ENCODE results near the gene HLA-B.
"Not testable (repeated sequence)": the region's sequence is repeated elsewhere in the genome, so short reads cannot be mapped to it uniquely, and the experiment has no call there.

Gene HLA-B

DNA sequence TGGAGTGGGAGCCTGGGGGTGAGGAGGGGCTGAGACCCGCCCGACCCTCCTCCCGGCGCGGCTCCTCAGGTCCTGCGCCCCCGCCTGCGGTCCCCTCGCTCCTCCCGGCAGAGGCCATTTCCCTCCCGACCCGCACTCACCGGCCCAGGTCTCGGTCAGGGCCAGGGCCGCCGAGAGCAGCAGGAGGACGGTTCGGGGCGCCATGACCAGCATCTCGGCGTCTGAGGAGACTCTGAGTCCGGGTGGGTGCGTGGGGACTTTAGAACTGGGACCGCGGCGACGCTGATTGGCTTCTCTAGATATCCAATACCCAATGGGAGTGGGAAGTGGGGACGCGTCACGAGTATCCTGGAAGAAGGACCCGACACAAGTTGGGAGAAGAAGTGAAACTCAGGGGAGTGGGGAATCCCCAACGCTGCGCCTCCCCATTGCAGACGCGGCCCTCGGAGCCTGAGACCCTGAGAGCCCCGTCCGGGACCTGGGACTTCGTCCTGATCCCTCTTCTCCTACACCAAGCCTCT lies at the start of gene HLA-B:
Gene HLA-B (minus strand): TSS at position 234 of the 521 bp plus-strand sequence. CDS start 21 bp downstream, at position 213.
- Histone ChIP-seq H3K36me3 (ENCODE audit: control insufficient read depth in 5 of 5, insufficient read depth in 5 of 5, low read length in 5 of 5) (peaks cover 0 to 24% (median 24%) of the 10 kb centered on the region in 5 donors), H3K9ac (ENCODE audit: low read length in 5 of 5) (peak within 1 kb of the TSS; percentile 68 to 85 (median 74)), H3K9me3 (ENCODE audit: control insufficient read depth in 5 of 5, low read length in 5 of 5) (no peaks in the 10 kb centered on the region), H3K4me1 (ENCODE audit: control insufficient read depth in 5 of 5, insufficient read depth in 5 of 5, low read length in 5 of 5) (peaks cover 4 to 24% (median 20%) of the 10 kb centered on the region in 5 donors), H3K27ac (ENCODE audit: low read depth, low read length) (peak within 1 kb of the TSS; percentile 67), H3K4me3 (ENCODE audit: low read depth in 1 of 5, low read length in 5 of 5) (peak within 1 kb of the TSS; percentile 65 to 79 (median 73)), H3K27me3 (ENCODE audit: control insufficient read depth in 5 of 5, insufficient read depth in 4 of 5, low read length in 5 of 5) (no peaks in the 10 kb centered on the region)

GRCh38 chr6:31405996-31406395 lies 49.0 kb upstream of the HLA-B start:
- no peak overlapping the region for H3K9ac ChIP-seq (ENCODE audit: low read length in 5 of 5)
- no peaks in the 10 kb centered on the region for H3K27me3 ChIP-seq (ENCODE audit: control insufficient read depth in 5 of 5, insufficient read depth in 4 of 5, low read length in 5 of 5)
- peaks cover 0 to 7% (median 4%) of the 10 kb centered on the region in 5 donors for H3K36me3 ChIP-seq (ENCODE audit: control insufficient read depth in 5 of 5, insufficient read depth in 5 of 5, low read length in 5 of 5)
- peaks cover 3 to 55% (median 35%) of the 10 kb centered on the region in 5 donors for H3K4me1 ChIP-seq (ENCODE audit: control insufficient read depth in 5 of 5, insufficient read depth in 5 of 5, low read length in 5 of 5)
- H3K27ac ChIP-seq (ENCODE audit: low read depth, low read length): no peak overlapping the region
- H3K4me3 ChIP-seq (ENCODE audit: low read depth in 1 of 5, low read length in 5 of 5): no peak overlapping the region
- H3K9me3 ChIP-seq (ENCODE audit: control insufficient read depth in 5 of 5, low read length in 5 of 5): no peaks in the 10 kb centered on the region

DNA sequence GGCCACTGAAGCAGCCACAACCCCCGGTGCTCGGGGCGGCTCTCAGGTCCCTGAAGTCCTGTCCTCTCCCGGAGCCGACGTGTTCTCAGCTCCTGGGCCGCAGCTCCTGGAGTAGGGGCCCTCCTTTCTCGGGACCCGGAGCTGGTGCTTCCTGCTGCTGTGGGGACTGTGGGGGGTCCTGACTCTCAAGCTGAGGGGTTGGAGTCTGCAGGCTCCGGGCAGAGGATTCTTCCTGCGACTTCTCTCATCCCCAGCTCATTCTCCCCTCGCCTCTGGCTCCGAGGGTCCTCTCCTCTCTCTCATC lies 47.0 kb upstream of the HLA-B start:
- H3K27me3 ChIP-seq (ENCODE audit: control insufficient read depth in 5 of 5, insufficient read depth in 4 of 5, low read length in 5 of 5); H3K9me3 ChIP-seq (ENCODE audit: control insufficient read depth in 5 of 5, low read length in 5 of 5); H3K36me3 ChIP-seq (ENCODE audit: control insufficient read depth in 5 of 5, insufficient read depth in 5 of 5, low read length in 5 of 5): not testable (repeated sequence)
- peak overlapping the region in 4 of 5 donors; percentile 62 to 82 (median 68) for H3K9ac ChIP-seq (ENCODE audit: low read length in 5 of 5)
- H3K4me3 ChIP-seq (ENCODE audit: low read depth in 1 of 5, low read length in 5 of 5): peak overlapping the region; percentile 40 to 81 (median 79)
- H3K27ac ChIP-seq (ENCODE audit: low read depth, low read length): peak overlapping the region; percentile 99
- peaks cover 3 to 54% (median 39%) of the 10 kb centered on the region in 5 donors for H3K4me1 ChIP-seq (ENCODE audit: control insufficient read depth in 5 of 5, insufficient read depth in 5 of 5, low read length in 5 of 5)

GRCh38 chr6:31403283-31404060 lies 46.5 kb upstream of the HLA-B start, which contains the start of gene MICA:
Gene MICA (plus strand): TSS chr6:31403595. CDS start chr6:31403633, 38 bp downstream.
- Histone ChIP-seq H3K27ac (ENCODE audit: low read depth, low read length) (peak within 1 kb of the TSS; percentile 99), H3K9ac (ENCODE audit: low read length in 5 of 5) (peak within 1 kb of the TSS; percentile 62 to 82 (median 73)), H3K27me3 (ENCODE audit: control insufficient read depth in 5 of 5, insufficient read depth in 4 of 5, low read length in 5 of 5) (no peaks in the 10 kb centered on the region), H3K9me3 (ENCODE audit: control insufficient read depth in 5 of 5, low read length in 5 of 5) (no peaks in the 10 kb centered on the region), H3K36me3 (ENCODE audit: control insufficient read depth in 5 of 5, insufficient read depth in 5 of 5, low read length in 5 of 5) (no peaks in the 10 kb centered on the region), H3K4me3 (ENCODE audit: low read depth in 1 of 5, low read length in 5 of 5) (peak within 1 kb of the TSS; percentile 71 to 81 (median 79)), H3K4me1 (ENCODE audit: control insufficient read depth in 5 of 5, insufficient read depth in 5 of 5, low read length in 5 of 5) (peaks cover 3 to 58% (median 44%) of the 10 kb centered on the region in 5 donors)

GRCh38 chr6:31402324-31403282 lies 45.6 kb upstream of the HLA-B start:
- H3K9ac ChIP-seq (ENCODE audit: low read length in 5 of 5): peak overlapping the region; percentile 62 to 97 (median 73)
- H3K4me3 ChIP-seq (ENCODE audit: low read depth in 1 of 5, low read length in 5 of 5): peak overlapping the region; percentile 69 to 81 (median 78)
- no peaks in the 10 kb centered on the region for H3K9me3 ChIP-seq (ENCODE audit: control insufficient read depth in 5 of 5, low read length in 5 of 5)
- no peaks in the 10 kb centered on the region for H3K27me3 ChIP-seq (ENCODE audit: control insufficient read depth in 5 of 5, insufficient read depth in 4 of 5, low read length in 5 of 5)
- peak overlapping the region; percentile 99 for H3K27ac ChIP-seq (ENCODE audit: low read depth, low read length)
- H3K36me3 ChIP-seq (ENCODE audit: control insufficient read depth in 5 of 5, insufficient read depth in 5 of 5, low read length in 5 of 5): no peaks in the 10 kb centered on the region
- H3K4me1 ChIP-seq (ENCODE audit: control insufficient read depth in 5 of 5, insufficient read depth in 5 of 5, low read length in 5 of 5): peaks cover 3 to 61% (median 53%) of the 10 kb centered on the region in 5 donors

DNA sequence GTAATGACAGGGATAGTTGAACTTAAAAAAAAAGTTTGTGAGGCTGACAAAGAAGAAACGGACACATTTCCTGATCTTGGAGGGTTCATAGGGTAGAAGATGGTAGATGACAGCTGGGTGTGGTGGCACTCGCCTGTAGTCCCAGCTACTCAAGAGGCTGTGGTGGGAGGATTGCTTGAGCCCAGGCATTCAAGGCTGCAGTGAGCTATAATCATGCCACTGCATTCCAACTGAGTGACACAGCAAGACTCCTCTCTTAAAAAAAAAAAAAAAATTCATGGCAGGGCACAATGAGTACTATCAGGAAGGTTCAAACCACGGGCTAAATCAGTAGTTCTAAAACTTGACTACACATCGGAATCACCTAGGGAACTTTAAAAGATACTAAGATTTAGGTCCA lies 44.4 kb upstream of the HLA-B start:
- Histone ChIP-seq H3K27ac (ENCODE audit: low read depth, low read length) (peak overlapping the region; percentile 99), H3K9me3 (ENCODE audit: control insufficient read depth in 5 of 5, low read length in 5 of 5) (no peaks in the 10 kb centered on the region), H3K4me1 (ENCODE audit: control insufficient read depth in 5 of 5, insufficient read depth in 5 of 5, low read length in 5 of 5) (peaks cover 5 to 66% (median 53%) of the 10 kb centered on the region in 5 donors), H3K27me3 (ENCODE audit: control insufficient read depth in 5 of 5, insufficient read depth in 4 of 5, low read length in 5 of 5) (no peaks in the 10 kb centered on the region), H3K9ac (ENCODE audit: low read length in 5 of 5) (peak overlapping the region; percentile 65 to 98 (median 90)), H3K36me3 (ENCODE audit: control insufficient read depth in 5 of 5, insufficient read depth in 5 of 5, low read length in 5 of 5) (no peaks in the 10 kb centered on the region), H3K4me3 (ENCODE audit: low read depth in 1 of 5, low read length in 5 of 5) (peak overlapping the region; percentile 81 to 89 (median 88))

GRCh38 chr6:31400467-31401289 lies 43.7 kb upstream of the HLA-B start:
- Histone ChIP-seq H3K9me3 (ENCODE audit: control insufficient read depth in 5 of 5, low read length in 5 of 5) (no peaks in the 10 kb centered on the region), H3K4me1 (ENCODE audit: control insufficient read depth in 5 of 5, insufficient read depth in 5 of 5, low read length in 5 of 5) (peaks cover 5 to 70% (median 51%) of the 10 kb centered on the region in 5 donors), H3K27ac (ENCODE audit: low read depth, low read length) (peak overlapping the region; percentile 99), H3K9ac (ENCODE audit: low read length in 5 of 5) (peak overlapping the region; percentile 86 to 98 (median 92)), H3K27me3 (ENCODE audit: control insufficient read depth in 5 of 5, insufficient read depth in 4 of 5, low read length in 5 of 5) (no peaks in the 10 kb centered on the region), H3K36me3 (ENCODE audit: control insufficient read depth in 5 of 5, insufficient read depth in 5 of 5, low read length in 5 of 5) (peaks cover 0 to under 1% (median 0%) of the 10 kb centered on the region in 5 donors), H3K4me3 (ENCODE audit: low read depth in 1 of 5, low read length in 5 of 5) (peak overlapping the region; percentile 81 to 89 (median 88))

DNA sequence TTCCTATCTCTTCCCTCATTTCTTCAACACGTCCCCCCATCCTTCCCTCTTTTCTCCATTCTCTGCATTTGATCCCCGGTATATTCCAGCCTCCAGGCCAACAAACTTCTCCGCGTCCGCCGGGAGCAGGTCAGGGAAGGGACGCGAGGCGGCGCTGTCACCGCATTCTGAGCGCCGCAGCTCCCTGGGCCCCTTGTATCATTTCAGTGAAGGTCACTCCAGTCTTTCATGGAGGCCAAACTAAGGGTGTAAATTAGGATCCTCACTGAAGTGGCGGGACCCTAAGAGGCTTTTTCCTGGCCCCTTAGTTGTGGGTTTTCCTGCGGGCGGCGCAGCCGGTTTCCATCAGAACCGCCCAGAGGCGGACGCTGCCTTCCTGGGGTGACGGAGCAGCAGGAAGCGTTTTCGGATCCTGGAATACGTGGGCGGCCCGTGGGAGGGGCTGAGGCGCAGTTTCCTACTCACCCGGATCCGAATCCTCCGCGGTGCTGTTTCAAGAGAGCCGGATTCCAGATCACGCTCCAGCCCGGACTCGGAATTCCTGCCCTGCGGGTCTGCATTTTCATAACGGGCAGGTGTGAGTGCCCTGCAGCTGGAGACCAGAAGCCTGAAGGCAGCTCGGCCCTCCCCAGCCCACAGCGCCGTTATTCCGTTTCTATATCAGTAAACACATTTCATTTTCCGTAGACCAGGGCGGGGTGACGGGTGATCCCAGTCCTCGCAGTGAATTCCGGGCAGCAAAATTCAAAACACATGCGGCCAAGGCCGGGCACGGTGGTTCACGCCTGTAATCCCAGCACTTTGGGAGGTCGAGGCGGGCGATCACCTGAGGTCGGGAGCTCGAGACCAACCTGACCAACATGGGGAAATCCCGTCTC lies 42.8 kb upstream of the HLA-B start:
- H3K4me3 ChIP-seq (ENCODE audit: low read depth in 1 of 5, low read length in 5 of 5): peak overlapping the region; percentile 81 to 89 (median 88)
- H3K4me1 ChIP-seq (ENCODE audit: control insufficient read depth in 5 of 5, insufficient read depth in 5 of 5, low read length in 5 of 5): peaks cover 5 to 70% (median 50%) of the 10 kb centered on the region in 5 donors

More for the DNA sequence above, 42.8 kb upstream of the HLA-B start:
- Histone ChIP-seq H3K27me3 (ENCODE audit: control insufficient read depth in 5 of 5, insufficient read depth in 4 of 5, low read length in 5 of 5) (no peaks in the 10 kb centered on the region), H3K27ac (ENCODE audit: low read depth, low read length) (peak overlapping the region; percentile 99), H3K9ac (ENCODE audit: low read length in 5 of 5) (peak overlapping the region; percentile 79 to 98 (median 92)), H3K36me3 (ENCODE audit: control insufficient read depth in 5 of 5, insufficient read depth in 5 of 5, low read length in 5 of 5) (peaks cover 0 to 6% (median 0%) of the 10 kb centered on the region in 5 donors), H3K9me3 (ENCODE audit: control insufficient read depth in 5 of 5, low read length in 5 of 5) (no peaks in the 10 kb centered on the region)

Data from subcutaneous abdominal adipose tissue (tissue), 5 donors.